ENCODE data around the gene SAMD15.
"Not testable (repeated sequence)": the region's sequence is repeated elsewhere in the genome, so short reads cannot be mapped to it uniquely, and the experiment has no call there.

Gene SAMD15

GRCh38 chr14:77375973-77376770 lies 1.0 kb upstream of the SAMD15 start:
- DNase-seq (ENCODE audit: low read depth), result peak; percentile 8

- no peak for DNase-seq (ENCODE audit: low read depth)
Observed at GRCh38 chr14:77377502-77377844, 294 bp downstream of the SAMD15 start.

- DNase-seq (ENCODE audit: low read depth), result no peak
Observed at GRCh38 chr14:77378701-77379100, 1.5 kb downstream of the SAMD15 start.

- no peak for DNase-seq (ENCODE audit: low read depth)
Observed at GRCh38 chr14:77390188-77390587, 13.0 kb downstream of the SAMD15 start.

GRCh38 chr14:77400216-77400615 lies 23.0 kb downstream of the SAMD15 start:
- no peak for DNase-seq (ENCODE audit: low read depth)

- DNase-seq (ENCODE audit: low read depth), result no peak
Observed at GRCh38 chr14:77403768-77404167, 26.6 kb downstream of the SAMD15 start.

GRCh38 chr14:77406086-77406485 lies 28.9 kb downstream of the SAMD15 start:
- DNase-seq (ENCODE audit: low read depth), result no peak

GRCh38 chr14:77406718-77407117 lies 29.5 kb downstream of the SAMD15 start:
- DNase-seq (ENCODE audit: low read depth), result no peak

GRCh38 chr14:77407158-77407557 lies 30.0 kb downstream of the SAMD15 start:
- DNase-seq (ENCODE audit: low read depth), result no peak

- DNase-seq (ENCODE audit: low read depth), result no peak
Observed at GRCh38 chr14:77409131-77409533, 32.0 kb downstream of the SAMD15 start.

- not testable (repeated sequence) for DNase-seq (ENCODE audit: low read depth)
Observed at GRCh38 chr14:77415403-77416030, 38.3 kb downstream of the SAMD15 start.

GRCh38 chr14:77416098-77416497 lies 38.9 kb downstream of the SAMD15 start:
- not testable (repeated sequence) for DNase-seq (ENCODE audit: low read depth)

GRCh38 chr14:77416836-77417235 lies 39.7 kb downstream of the SAMD15 start:
- DNase-seq (ENCODE audit: low read depth), result no peak

GRCh38 chr14:77421201-77421600 lies 44.0 kb downstream of the SAMD15 start:
- no peak for DNase-seq (ENCODE audit: low read depth)

GRCh38 chr14:77423423-77423822 lies 46.2 kb downstream of the SAMD15 start, which contains the start of gene NOXRED1:
TSS of gene NOXRED1 (minus strand) at chr14:77423523. CDS start at chr14:77422889, 634 bp downstream.
- DNase-seq (ENCODE audit: low read depth), result no peak

- DNase-seq (ENCODE audit: low read depth), result no peak
Observed at GRCh38 chr14:77424862-77425261, 47.7 kb downstream of the SAMD15 start.

- no peak for DNase-seq (ENCODE audit: low read depth)
Observed at GRCh38 chr14:77426396-77426795, 49.2 kb downstream of the SAMD15 start.

- no peak for DNase-seq (ENCODE audit: low read depth)
Observed at GRCh38 chr14:77436042-77436441, 58.9 kb downstream of the SAMD15 start.

- DNase-seq (ENCODE audit: low read depth), result no peak
Observed at GRCh38 chr14:77438596-77438995, 61.4 kb downstream of the SAMD15 start.

- no peak for DNase-seq (ENCODE audit: low read depth)
Observed at GRCh38 chr14:77439861-77440260, 62.7 kb downstream of the SAMD15 start.

Measured in stimulated activated CD8-positive, alpha-beta memory T cell treated with anti-CD3 and anti-CD28 coated beads, Interleukin-4, amount 100 ng/mL, for 24 hours (primary cell).